K562 (cell line): ENCODE measurements around the gene LSS. TPM values are rescaled to one million over a fixed set of nuclear protein-coding genes. Genes with fewer than 3 reads are reported as not detected.

Experiments
- BCL6 ChIP-seq: fragments of 250-450 bp; sonication (Bioruptor Pico); IDR thresholded peaks from 2 replicates; pipeline ENCODE4 v1.4.0; 2020
- CBX3 ChIP-seq, 2 experiments: IDR thresholded peaks; 1 replicate in 1 of 2; 2 replicates in 1 of 2; pipeline ENCODE4 v1.6.1; 2012; ENCODE audit warnings: inconsistent platforms in 2 of 2, low read length in 2 of 2, borderline replicate concordance in 1 of 2, control low read depth in 1 of 2
- CCNT2 ChIP-seq: IDR thresholded peaks from 2 replicates; pipeline ENCODE4 v1.6.1; 2011; ENCODE audit warnings: borderline replicate concordance, low read depth, mild to moderate bottlenecking, moderate library complexity, mixed read lengths, low read length; ENCODE audit not compliant: insufficient read length; ENCODE audit errors: extremely low read depth
- CEBPG ChIP-seq, 3 experiments: fragments of 200-800 bp in 1 of 3; sonication (Bioruptor generic) in 1 of 3; sonication (generic) in 1 of 3; formaldehyde crosslinking in 1 of 3; IDR thresholded peaks in 2 of 3; conservative IDR thresholded peaks in 1 of 3; 2 replicates each; pipeline versions ENCODE4 v1.6.1 to v1.8.0; 2016 to 2022; ENCODE audit warnings: missing compliant biosample characterization in 2 of 3, missing genetic modification characterization in 2 of 3, mild to moderate bottlenecking in 1 of 3, missing genetic modification reagents in 1 of 3
- GTF2E2 ChIP-seq: fragments of 200-800 bp; sonication (Bioruptor generic); IDR thresholded peaks from 2 replicates; pipeline ENCODE4 v1.6.1; 2016; ENCODE audit warnings: missing genetic modification characterization, missing compliant biosample characterization
- HMG20B ChIP-seq: fragments of 250-450 bp; sonication (Bioruptor Pico); IDR thresholded peaks from 2 replicates; pipeline ENCODE4 v1.5.0; 2021; ENCODE audit warnings: mild to moderate bottlenecking
- HNRNPH1 ChIP-seq: fragments of 200-400 bp; formaldehyde crosslinking; optimal IDR thresholded peaks from 2 replicates; pipeline ENCODE3; 2017; ENCODE audit warnings: low read depth, mild to moderate bottlenecking, low read length, moderate library complexity
- JUN ChIP-seq, 2 experiments: sonication (generic) in 1 of 2; formaldehyde crosslinking in 1 of 2; IDR thresholded peaks; 2 replicates each; pipeline versions ENCODE4 v1.6.1 to v1.8.0; 2012 to 2022; ENCODE audit warnings: borderline replicate concordance in 2 of 2, mild to moderate bottlenecking in 2 of 2, improper control_type of control experiment in 1 of 2, low read depth in 1 of 2, low read length in 1 of 2, missing genetic modification reagents in 1 of 2
- KLF13 ChIP-seq: fragments of 450-650 bp; IDR thresholded peaks from 2 replicates; pipeline ENCODE4 v1.6.1; 2016; ENCODE audit warnings: missing genetic modification characterization, low read depth, mild to moderate bottlenecking, missing compliant biosample characterization, moderate library complexity, borderline replicate concordance
- MBD2 ChIP-seq: sonication (generic); IDR thresholded peaks from 2 replicates; pipeline ENCODE4 v1.6.1; 2016; ENCODE audit warnings: low read depth, borderline replicate concordance
- MEF2A ChIP-seq: IDR thresholded peaks from 2 replicates; pipeline ENCODE4 v1.6.1; 2011; ENCODE audit warnings: low read depth, mild to moderate bottlenecking, low read length, moderate library complexity; ENCODE audit not compliant: control insufficient read depth
- MTA2 ChIP-seq: fragments of 450-650 bp; IDR thresholded peaks from 2 replicates; pipeline ENCODE4 v1.6.1; 2016; ENCODE audit warnings: low read depth
- NFRKB ChIP-seq: fragments of 450-650 bp; IDR thresholded peaks from 2 replicates; pipeline ENCODE4 v1.6.1; 2016; ENCODE audit warnings: low read depth
- PYGO2 ChIP-seq: fragments of 450-650 bp; IDR thresholded peaks from 2 replicates; pipeline ENCODE4 v1.6.1; 2016; ENCODE audit warnings: mild to moderate bottlenecking, missing genetic modification characterization, moderate library complexity, missing compliant biosample characterization
- VEZF1 ChIP-seq: fragments of 200-800 bp; sonication (Bioruptor generic); IDR thresholded peaks from 2 replicates; pipeline ENCODE4 v1.6.1; 2017; ENCODE audit warnings: missing genetic modification characterization, missing compliant biosample characterization
- XRCC4 ChIP-seq: IDR thresholded peaks from one replicate; pipeline ENCODE4 v1.6.1; 2011; ENCODE audit not compliant: insufficient read depth, insufficient read length; ENCODE audit errors: extremely low read depth
- ZC3H4 ChIP-seq: sonication (generic); formaldehyde crosslinking; IDR thresholded peaks from 2 replicates; pipeline ENCODE4 v1.9.0; 2021; ENCODE audit warnings: missing genetic modification reagents, borderline replicate concordance
- ZNF12 ChIP-seq: sonication (generic); formaldehyde crosslinking; IDR thresholded peaks from 2 replicates; pipeline ENCODE4 v1.4.0; 2020; ENCODE audit warnings: mild to moderate bottlenecking, missing genetic modification reagents
- ZNF133 ChIP-seq: fragments of 250-450 bp; sonication (Bioruptor Pico); IDR thresholded peaks from 2 replicates; pipeline ENCODE4 v1.4.0; 2020; ENCODE audit warnings: mild to moderate bottlenecking
- ZNF311 ChIP-seq: fragments of 250-450 bp; sonication (Bioruptor Pico); IDR thresholded peaks from 2 replicates; pipeline ENCODE4 v1.4.0; 2020; ENCODE audit warnings: mild to moderate bottlenecking, moderate library complexity
- ZNF586 ChIP-seq: fragments of 450-650 bp; formaldehyde crosslinking; conservative IDR thresholded peaks from 2 replicates; pipeline ENCODE4 v1.4.0; 2020; ENCODE audit warnings: mild to moderate bottlenecking, moderate library complexity
- ZNF699 ChIP-seq: fragments of 250-450 bp; sonication (Bioruptor Pico); IDR thresholded peaks from 2 replicates; pipeline ENCODE4 v1.8.0; 2021; ENCODE audit warnings: mild to moderate bottlenecking, moderate library complexity; ENCODE audit not compliant: insufficient replicate concordance
- ZNF707 ChIP-seq: fragments of 250-450 bp; sonication (Bioruptor Pico); conservative IDR thresholded peaks from 2 replicates; pipeline ENCODE4 v1.8.0; 2022; ENCODE audit warnings: inconsistent platforms, mild to moderate bottlenecking, moderate library complexity
- polyA plus RNA-seq, 8 experiments: library from polyadenylated mRNA; depleted of rRNA in 4 of 8; stranded (reverse) in 5 of 8; unstranded in 3 of 8; fragments of >200 nt; fragmentation: Nextera tagmentation in 2 of 8; fragmentation: Illumina TruSeq in 1 of 8; extraction: Ambion mirVana in 2 of 8; extraction: Trizol in 1 of 8; gene quantifications; 2 replicates each; pipeline versions ENCODE4 v1.2.1 to v1.2.3, GENCODE V29; 2011 to 2014; ENCODE audit warnings: inconsistent platforms in 1 of 8, missing spikeins in 1 of 8
- total RNA-seq, 7 experiments: library from RNA; depleted of rRNA in 6 of 7; stranded (reverse); fragments of >200 nt in 6 of 7; fragmentation: Illumina TruSeq in 2 of 7; extraction: Trizol in 2 of 7; gene quantifications; 2 replicates each; pipeline versions ENCODE4 v1.2.1 to v1.2.3, GENCODE V29; 2011 to 2021; ENCODE audit warnings: low replicate concordance in 1 of 7
- TF ChIP-seq, protein P1 (sequence below), 2 experiments: fragments of 450-650 bp in 1 of 2; sonication (generic) in 1 of 2; formaldehyde crosslinking in 1 of 2; IDR thresholded peaks in 1 of 2; conservative IDR thresholded peaks in 1 of 2; 2 replicates each; pipeline versions ENCODE4 v1.6.1 to v1.8.1; 2016 to 2023; ENCODE audit warnings: mild to moderate bottlenecking in 2 of 2, moderate library complexity in 2 of 2, inconsistent platforms in 1 of 2, missing genetic modification reagents in 1 of 2

Gene LSS
- total and polyA plus RNA-seq, 9 of the 15 experiments (the other 6 are each of a cell fraction or from before 2014, with no cell fraction given), result 2.2 to 89.5 (median 37.4) TPM

- TF ChIP-seq ZNF133 (no peak), MEF2A (peak; percentile 18; the same call in 1 of the 2 replicates), CCNT2 (peak; percentile 73), ZNF699 (CRISPR knock-in tag) (no peak), CBX3 (IDR thresholded peaks at IDR 0.05; ENCODE audit: borderline replicate concordance in 1 of 2, low read length in 2 of 2) (peak in 1 of 2 experiments; percentile 21; a peak in 1 of 3 replicates), CEBPG (CRISPR knock-in tag; IDR thresholded peaks at IDR 0.05) (no peak), CEBPG (tag; conservative IDR thresholded peaks at IDR 0.05 in 1 of 2, IDR thresholded peaks at IDR 0.05 in 1 of 2) (no peak), ZC3H4 (no peak), HMG20B (CRISPR knock-in tag) (no peak), BCL6 (no peak), PYGO2 (tag) (no peak), GTF2E2 (tag) (no peak), ZNF311 (CRISPR knock-in tag) (no peak), MTA2 (peak; percentile 66; the same call in 1 of the 2 replicates), NFRKB (no peak; the same call in 1 of the 2 replicates), VEZF1 (CRISPR knock-in tag) (peak; percentile 91), ZNF586 (no peak), HNRNPH1 (no peak), ZNF707 (no peak), MBD2 (0 out of 2 replicates have a peak, but pooled peaks have one; percentile 28), ZNF12 (CRISPR knock-in tag) (no peak), XRCC4 (no peak), KLF13 (tag) (no peak), JUN (IDR thresholded peaks at IDR 0.05; ENCODE audit: borderline replicate concordance, low read depth, low read length) (peak; percentile 5; the same call in 1 of the 2 replicates), JUN (CRISPR knock-in tag; IDR thresholded peaks at IDR 0.05; ENCODE audit: borderline replicate concordance) (no peak)
- TF ChIP-seq, protein P1, sequence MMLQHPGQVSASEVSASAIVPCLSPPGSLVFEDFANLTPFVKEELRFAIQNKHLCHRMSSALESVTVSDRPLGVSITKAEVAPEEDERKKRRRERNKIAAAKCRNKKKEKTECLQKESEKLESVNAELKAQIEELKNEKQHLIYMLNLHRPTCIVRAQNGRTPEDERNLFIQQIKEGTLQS (IDR thresholded peaks at IDR 0.05), result no peak
- TF ChIP-seq, protein P1 (CRISPR knock-in tag; conservative IDR thresholded peaks at IDR 0.05), result no peak
Measured at GRCh38 chr21:46153247-46154154, 75.1 kb downstream of the LSS start (continued).
